H9 (cell line): Measurements from ENCODE around the gene TCOF1. TPM values are rescaled to one million over a fixed set of nuclear protein-coding genes. Genes with fewer than 3 reads are reported as not detected.

Experiments
- DNase-seq: peaks from one replicate; pipeline ENCODE4 v3.0.0-alpha.2; 2017
- H2AFZ ChIP-seq: one replicate; pipeline ENCODE4 v1.6.1; 2013; ENCODE audit warnings: mild to moderate bottlenecking, low read length, control low read depth, moderate library complexity
- H2AK5ac ChIP-seq: 2 replicates; pipeline ENCODE4 v1.6.1; 2013; ENCODE audit warnings: low read length, control low read depth, mixed read lengths; ENCODE audit not compliant: insufficient read length
- H2BK120ac ChIP-seq: one replicate; pipeline ENCODE4 v1.6.1; 2013; ENCODE audit warnings: low read depth, mild to moderate bottlenecking, low read length, control low read depth, inconsistent platforms; ENCODE audit not compliant: poor library complexity, severe bottlenecking
- H2BK12ac ChIP-seq: 2 replicates; pipeline ENCODE4 v1.6.1; 2013; ENCODE audit warnings: low read length, control low read depth, mixed read lengths, low read depth; ENCODE audit not compliant: insufficient read length
- H2BK15ac ChIP-seq: 2 replicates; pipeline ENCODE4 v1.6.1; 2013; ENCODE audit warnings: low read depth, low read length, control low read depth
- H2BK20ac ChIP-seq: one replicate; pipeline ENCODE4 v1.6.1; 2013; ENCODE audit warnings: low read depth, mild to moderate bottlenecking, low read length, control low read depth, inconsistent platforms; ENCODE audit not compliant: poor library complexity, severe bottlenecking
- H2BK5ac ChIP-seq: 2 replicates; pipeline ENCODE4 v1.6.1; 2013; ENCODE audit warnings: low read length, control low read depth, mixed read lengths; ENCODE audit not compliant: insufficient read length
- H3K14ac ChIP-seq: 2 replicates; pipeline ENCODE4 v1.6.1; 2013; ENCODE audit warnings: low read length, control low read depth; ENCODE audit not compliant: insufficient read depth
- H3K18ac ChIP-seq: 2 replicates; pipeline ENCODE4 v1.6.1; 2013; ENCODE audit warnings: low read depth, mild to moderate bottlenecking, mixed read lengths, low read length, control low read depth; ENCODE audit not compliant: insufficient read length
- H3K23ac ChIP-seq: 2 replicates; pipeline ENCODE4 v1.6.1; 2013; ENCODE audit warnings: low read length, control low read depth, mixed read lengths, low read depth; ENCODE audit not compliant: insufficient read length
- H3K23me2 ChIP-seq: 2 replicates; pipeline ENCODE4 v1.6.1; 2013; ENCODE audit warnings: low read depth, mild to moderate bottlenecking, mixed read lengths, low read length, control low read depth; ENCODE audit not compliant: insufficient read length, poor library complexity, severe bottlenecking
- H3K27ac ChIP-seq: 2 replicates; pipeline ENCODE4 v1.5.1; 2013; ENCODE audit warnings: low read length, control low read depth, mixed read lengths, low read depth; ENCODE audit not compliant: insufficient read length
- H3K27me3 ChIP-seq: 2 replicates; pipeline ENCODE4 v1.6.1; 2013; ENCODE audit warnings: low read length, control low read depth, inconsistent platforms; ENCODE audit not compliant: insufficient read depth
- H3K4ac ChIP-seq: 2 replicates; pipeline ENCODE4 v1.6.1; 2013; ENCODE audit warnings: low read depth, mild to moderate bottlenecking, control low read depth, inconsistent platforms, low read length, moderate library complexity
- H3K4me1 ChIP-seq: 2 replicates; pipeline ENCODE4 v1.6.1; 2013; ENCODE audit warnings: low read length, control low read depth, inconsistent platforms; ENCODE audit not compliant: insufficient read depth
- H3K4me2 ChIP-seq: 2 replicates; pipeline ENCODE4 v1.6.1; 2013; ENCODE audit warnings: low read length, control low read depth, mixed read lengths; ENCODE audit not compliant: insufficient read length, insufficient read depth
- H3K56ac ChIP-seq: 2 replicates; pipeline ENCODE4 v1.6.1; 2013; ENCODE audit warnings: low read depth, mild to moderate bottlenecking, mixed read lengths, low read length, control low read depth; ENCODE audit not compliant: insufficient read length
- H3K79me1 ChIP-seq: 2 replicates; pipeline ENCODE4 v1.6.1; 2013; ENCODE audit warnings: low read depth, mild to moderate bottlenecking, moderate library complexity, low read length, control low read depth, inconsistent platforms; ENCODE audit not compliant: insufficient read depth, poor library complexity, severe bottlenecking
- H3K79me2 ChIP-seq: 2 replicates; pipeline ENCODE4 v1.6.1; 2013; ENCODE audit warnings: low read length, control low read depth, inconsistent platforms; ENCODE audit not compliant: insufficient read depth
- H3K9ac ChIP-seq: 2 replicates; pipeline ENCODE4 v1.6.1; 2013; ENCODE audit warnings: low read length, control low read depth, mixed read lengths; ENCODE audit not compliant: insufficient read length; ENCODE audit errors: extremely low read depth
- H3K9me3 ChIP-seq: one replicate; pipeline ENCODE4 v1.6.1; 2013; ENCODE audit warnings: low read depth, low read length, inconsistent platforms; ENCODE audit not compliant: control insufficient read depth
- H3T11ph ChIP-seq: one replicate; pipeline ENCODE4 v1.6.1; 2013; ENCODE audit warnings: mild to moderate bottlenecking, low read length, control low read depth, inconsistent platforms
- H4K20me1 ChIP-seq: one replicate; pipeline ENCODE4 v1.6.1; 2013; ENCODE audit not compliant: control insufficient read depth, insufficient read length, insufficient read depth
- H4K5ac ChIP-seq: 2 replicates; pipeline ENCODE4 v1.6.1; 2013; ENCODE audit warnings: low read depth, mild to moderate bottlenecking, mixed read lengths, low read length, control low read depth; ENCODE audit not compliant: insufficient read length
- H4K8ac ChIP-seq: replicated peaks from 2 replicates; pipeline ENCODE4 v1.6.1; 2013; ENCODE audit warnings: low read length, control low read depth, mixed read lengths, low read depth; ENCODE audit not compliant: insufficient read length
- H4K91ac ChIP-seq: 2 replicates; pipeline ENCODE4 v1.6.1; 2013; ENCODE audit warnings: low read depth, mild to moderate bottlenecking, moderate library complexity, mixed read lengths, low read length, control low read depth; ENCODE audit not compliant: insufficient read length
- H3K27ac Mint-ChIP-seq, 3 experiments: 2 replicates in 2 of 3; 3 replicates in 1 of 3; pipeline ENCODE4 v1.8.0; 2020 to 2021; ENCODE audit warnings: mixed read lengths in 3 of 3, mild to moderate bottlenecking in 1 of 3, moderate library complexity in 1 of 3
- H3K27me3 Mint-ChIP-seq: 2 replicates; pipeline ENCODE4 v1.8.0; 2021; ENCODE audit warnings: low read depth, mild to moderate bottlenecking, moderate library complexity, mixed read lengths
- H3K36me3 Mint-ChIP-seq, 3 experiments: 2 replicates in 2 of 3; 3 replicates in 1 of 3; pipeline ENCODE4 v1.8.0; 2020 to 2021; ENCODE audit warnings: low read depth in 3 of 3, mixed read lengths in 3 of 3; ENCODE audit not compliant: insufficient read depth in 1 of 3
- H3K4me1 Mint-ChIP-seq, 2 experiments: 2 replicates each; pipeline ENCODE4 v1.8.0; 2020; ENCODE audit warnings: mixed read lengths in 2 of 2
- H3K4me3 Mint-ChIP-seq, 2 experiments: 2 replicates in 1 of 2; 3 replicates in 1 of 2; pipeline ENCODE4 v1.8.0; 2020 to 2021; ENCODE audit warnings: mild to moderate bottlenecking in 2 of 2, mixed read lengths in 2 of 2, moderate library complexity in 1 of 2
- H3K9me3 Mint-ChIP-seq, 2 experiments: 2 replicates in 1 of 2; 3 replicates in 1 of 2; pipeline ENCODE4 v1.8.0; 2020; ENCODE audit warnings: mild to moderate bottlenecking in 2 of 2, mixed read lengths in 2 of 2, moderate library complexity in 1 of 2
- CTCF ChIP-seq: fragments of 200-600 bp; sonication (generic); conservative IDR thresholded peaks from 3 replicates; pipeline ENCODE4 v1.8.0; 2021; ENCODE audit warnings: antibody characterized with exemption, mild to moderate bottlenecking
- WGBS: extraction: QIAGEN DNeasy Blood & Tissue Kit; methylation state at CpG from one replicate; pipeline ENCODE4 v1.1.7; 2013; ENCODE audit warnings: missing lambda C conversion rate, low lambda C conversion rate, mixed read lengths; ENCODE audit not compliant: insufficient read length; ENCODE audit errors: extremely low coverage; 5-methylcytosine and 5-hydroxymethylcytosine counted together
- total RNA-seq: library from RNA; stranded (reverse); gene quantifications from 2 replicates; pipeline ENCODE4 v1.2.1, GENCODE V29; 2021

Gene TCOF1
- total RNA-seq, 1 experiment from 2014 or later = 128 TPM

GRCh38 chr5:150438873-150439546 lies 81.5 kb downstream of the TCOF1 start:
- Mint-ChIP-seq H3K9me3 (no peaks in the 10 kb centered on the region), H3K4me3 (no peak overlapping the region), H3K4me1 (peaks cover 19 to 23% of the 10 kb centered on the region in 2 experiments), H3K36me3 (peaks cover 9 to 11% (median 10%) of the 10 kb centered on the region in 3 experiments; a peak in 6 of 7 replicates), H3K27ac (no peak overlapping the region; a peak in 1 of 7 replicates), H3K27me3 (peaks cover 3% of the 10 kb centered on the region)
- H3T11ph ChIP-seq = no peak overlapping the region
- no peak overlapping the region for H4K91ac ChIP-seq
- peak; percentile 79 for DNase-seq
- no peak overlapping the region for H4K5ac ChIP-seq
- no peak overlapping the region for H2BK12ac ChIP-seq
- H2BK15ac ChIP-seq = no peak overlapping the region
- no peak overlapping the region for H2AFZ ChIP-seq
- H3K14ac ChIP-seq = no peak overlapping the region
- no peak overlapping the region for H4K8ac ChIP-seq
- no peaks in the 10 kb centered on the region for H3K79me1 ChIP-seq
- no peak overlapping the region for H3K18ac ChIP-seq
- no peaks in the 10 kb centered on the region for H3K4me1 ChIP-seq
- H4K20me1 ChIP-seq = no peaks in the 10 kb centered on the region
- H2BK20ac ChIP-seq = no peak overlapping the region
- H3K23ac ChIP-seq = no peak overlapping the region
- H3K4me2 ChIP-seq = no peak overlapping the region
- TF ChIP-seq CTCF = peak; percentile 81
- no CpG with 5 or more reads among the region's 4 CpGs for WGBS
- H3K27ac ChIP-seq = no peak overlapping the region
- no peak overlapping the region for H3K9ac ChIP-seq
- H3K4ac ChIP-seq = no peak overlapping the region
- H3K9me3 ChIP-seq = no peaks in the 10 kb centered on the region
- H3K27me3 ChIP-seq = no peaks in the 10 kb centered on the region
- no peaks in the 10 kb centered on the region for H3K79me2 ChIP-seq
- H2BK5ac ChIP-seq = no peak overlapping the region
- no peaks in the 10 kb centered on the region for H3K23me2 ChIP-seq
- no peak overlapping the region for H3K56ac ChIP-seq
- H2AK5ac ChIP-seq = no peak overlapping the region
- H2BK120ac ChIP-seq = no peak overlapping the region
